HL-60 (cell line): Measurements from ENCODE around the gene KCNV2.

Experiments used
- CTCF ChIP-seq: IDR thresholded peaks from one replicate; pipeline ENCODE4 v1.5.1; 2011; ENCODE audit warnings: low read length, control low read depth, inconsistent platforms; ENCODE audit not compliant: insufficient read depth
- GABPA ChIP-seq: IDR thresholded peaks from 2 replicates; pipeline ENCODE4 v1.6.1; 2012; ENCODE audit warnings: low read depth
- POLR2AphosphoS5 ChIP-seq: IDR thresholded peaks from 2 replicates; pipeline ENCODE4 v1.6.1; 2012; ENCODE audit warnings: low read depth
- SPI1 ChIP-seq: IDR thresholded peaks from 2 replicates; pipeline ENCODE4 v1.6.1; 2012; ENCODE audit warnings: low read depth, mild to moderate bottlenecking, borderline replicate concordance

GRCh38 chr9:2700398-2700797 is 16.9 kb upstream of the KCNV2 start:
- TF ChIP-seq CTCF (no peak), GABPA (no peak), POLR2AphosphoS5 (no peak), SPI1 (no peak)
